GM23338 (cell line): ENCODE results near the gene CMIP. TPM values are rescaled to one million over a fixed set of nuclear protein-coding genes. Genes with fewer than 3 reads are reported as not detected.

Experiments
- ATAC-seq: fragments of 200-7000 bp; cut with Tn5 transposase; 3 replicates; pipeline ENCODE4 v1.9.1; 2020
- DNase-seq: peaks from one replicate; pipeline ENCODE4 v3.0.0-alpha.2; 2015; ENCODE audit warnings: low spot score
- H2AFZ ChIP-seq: fragments of 200-600 bp; sonication (generic); 2 replicates; pipeline ENCODE4 v1.8.0; 2016; ENCODE audit warnings: antibody characterized with exemption, mild to moderate bottlenecking, moderate library complexity
- H3F3A ChIP-seq: fragments of 200-600 bp; sonication (generic); replicated peaks from 2 replicates; pipeline ENCODE4 v1.8.0; 2017; ENCODE audit warnings: antibody characterized with exemption, mixed run types, low read depth
- H3K27ac ChIP-seq: fragments of 200-600 bp; sonication (generic); 2 replicates; pipeline ENCODE4 v1.6.1; 2016; ENCODE audit warnings: low read depth
- H3K27me3 ChIP-seq: fragments of 200-600 bp; sonication (generic); 2 replicates; pipeline ENCODE4 v1.8.0; 2016; ENCODE audit warnings: mild to moderate bottlenecking, mixed run types, moderate library complexity; ENCODE audit not compliant: insufficient read depth
- H3K36me3 ChIP-seq: fragments of 200-600 bp; sonication (generic); 2 replicates; pipeline ENCODE4 v1.8.0; 2016; ENCODE audit warnings: mild to moderate bottlenecking; ENCODE audit not compliant: insufficient read depth
- H3K4me1 ChIP-seq: fragments of 200-600 bp; sonication (generic); 2 replicates; pipeline ENCODE4 v1.8.0; 2016; ENCODE audit warnings: mild to moderate bottlenecking, moderate library complexity; ENCODE audit not compliant: insufficient read depth
- H3K4me2 ChIP-seq: fragments of 200-600 bp; sonication (generic); 2 replicates; pipeline ENCODE4 v1.7.1; 2017; ENCODE audit warnings: mixed run types
- H3K4me3 ChIP-seq: fragments of 200-600 bp; sonication (generic); 2 replicates; pipeline ENCODE4 v1.6.1; 2016; ENCODE audit warnings: mixed run types
- H3K79me2 ChIP-seq: fragments of 200-600 bp; sonication (generic); replicated peaks from 2 replicates; pipeline ENCODE4 v1.8.0; 2017; ENCODE audit warnings: mild to moderate bottlenecking; ENCODE audit not compliant: insufficient read depth
- H3K9me2 ChIP-seq: fragments of 200-600 bp; sonication (generic); 2 replicates; pipeline ENCODE4 v1.8.0; 2017; ENCODE audit not compliant: insufficient read depth
- H4K20me1 ChIP-seq: fragments of 200-600 bp; sonication (generic); replicated peaks from 2 replicates; pipeline ENCODE4 v1.8.0; 2017; ENCODE audit warnings: mild to moderate bottlenecking; ENCODE audit not compliant: insufficient read depth
- H3K27ac Mint-ChIP-seq: 2 replicates; pipeline ENCODE4 v1.8.0; 2020; ENCODE audit warnings: inconsistent platforms, mild to moderate bottlenecking, moderate library complexity, mixed read lengths
- H3K27me3 Mint-ChIP-seq: 3 replicates; pipeline ENCODE4 v1.8.0; 2022; ENCODE audit warnings: low read depth, mild to moderate bottlenecking, moderate library complexity, mixed read lengths, inconsistent platforms; ENCODE audit not compliant: insufficient read depth, poor library complexity
- H3K36me3 Mint-ChIP-seq: 3 replicates; pipeline ENCODE4 v1.8.0; 2021; ENCODE audit warnings: low read depth, mild to moderate bottlenecking, inconsistent platforms, moderate library complexity, mixed read lengths
- H3K4me1 Mint-ChIP-seq: 3 replicates; pipeline ENCODE4 v1.8.0; 2020; ENCODE audit warnings: mild to moderate bottlenecking, inconsistent platforms, mixed read lengths
- H3K4me3 Mint-ChIP-seq: 3 replicates; pipeline ENCODE4 v1.8.0; 2021; ENCODE audit warnings: moderate library complexity, mild to moderate bottlenecking, inconsistent platforms, mixed read lengths
- H3K9me3 Mint-ChIP-seq: 3 replicates; pipeline ENCODE4 v1.8.0; 2020; ENCODE audit warnings: moderate library complexity, mild to moderate bottlenecking, inconsistent platforms, mixed read lengths
- CREB1 ChIP-seq: fragments of 250-450 bp; sonication (Bioruptor Pico); IDR thresholded peaks from 2 replicates; pipeline ENCODE4 v1.5.0; 2020; ENCODE audit warnings: low read depth, mild to moderate bottlenecking, moderate library complexity
- ETS1 ChIP-seq: IDR thresholded peaks from 2 replicates; pipeline ENCODE4 v1.6.1; 2016; ENCODE audit warnings: antibody characterized with exemption
- EZH2 ChIP-seq: fragments of 200-600 bp; sonication (generic); IDR thresholded peaks from one replicate; pipeline ENCODE4 v1.8.0; 2017; ENCODE audit warnings: antibody characterized with exemption, mild to moderate bottlenecking, low read depth; ENCODE audit not compliant: unreplicated experiment
- NANOG ChIP-seq: IDR thresholded peaks from 2 replicates; pipeline ENCODE4 v1.6.1; 2016; ENCODE audit warnings: antibody characterized with exemption, borderline replicate concordance
- POLR2AphosphoS5 ChIP-seq: IDR thresholded peaks from 2 replicates; pipeline ENCODE4 v1.6.1; 2016; ENCODE audit warnings: antibody characterized with exemption, low read depth
- STAT1 ChIP-seq: IDR thresholded peaks from one replicate; pipeline ENCODE4 v1.6.1; 2016; ENCODE audit warnings: antibody characterized with exemption; ENCODE audit not compliant: unreplicated experiment
- ZNF114 ChIP-seq: fragments of 250-450 bp; sonication (Bioruptor Pico); IDR thresholded peaks from 2 replicates; pipeline ENCODE4 v1.5.0; 2020; ENCODE audit warnings: mild to moderate bottlenecking, moderate library complexity
- polyA plus RNA-seq: library from polyadenylated mRNA; unstranded; fragments of >200 nt; fragmentation: Nextera tagmentation; extraction: Ambion mirVana; gene quantifications from 2 replicates; pipeline ENCODE4 v1.2.1, GENCODE V29; 2016
- total RNA-seq: library from RNA; depleted of rRNA; stranded (reverse); fragments of >200 nt; shearing (Covaris generic); gene quantifications from 2 replicates; pipeline ENCODE4 v1.2.3, GENCODE V29; 2014
- TF ChIP-seq, protein P1 (sequence below): fragments of 250-450 bp; sonication (Bioruptor Pico); IDR thresholded peaks from 2 replicates; pipeline ENCODE4 v1.5.0; 2020; ENCODE audit warnings: mild to moderate bottlenecking, moderate library complexity
- TF ChIP-seq, protein P2 (sequence below): IDR thresholded peaks from one replicate; pipeline ENCODE4 v1.6.1; 2018; ENCODE audit warnings: antibody characterized with exemption; ENCODE audit not compliant: unreplicated experiment

CMIP gene
- total and polyA plus RNA-seq, 2 experiments from 2014 or later = 9.5 to 62.3 TPM

GRCh38 chr16:81440888-81441761 is 3.5 kb upstream of the CMIP start (continued):
- TF ChIP-seq, protein P1, sequence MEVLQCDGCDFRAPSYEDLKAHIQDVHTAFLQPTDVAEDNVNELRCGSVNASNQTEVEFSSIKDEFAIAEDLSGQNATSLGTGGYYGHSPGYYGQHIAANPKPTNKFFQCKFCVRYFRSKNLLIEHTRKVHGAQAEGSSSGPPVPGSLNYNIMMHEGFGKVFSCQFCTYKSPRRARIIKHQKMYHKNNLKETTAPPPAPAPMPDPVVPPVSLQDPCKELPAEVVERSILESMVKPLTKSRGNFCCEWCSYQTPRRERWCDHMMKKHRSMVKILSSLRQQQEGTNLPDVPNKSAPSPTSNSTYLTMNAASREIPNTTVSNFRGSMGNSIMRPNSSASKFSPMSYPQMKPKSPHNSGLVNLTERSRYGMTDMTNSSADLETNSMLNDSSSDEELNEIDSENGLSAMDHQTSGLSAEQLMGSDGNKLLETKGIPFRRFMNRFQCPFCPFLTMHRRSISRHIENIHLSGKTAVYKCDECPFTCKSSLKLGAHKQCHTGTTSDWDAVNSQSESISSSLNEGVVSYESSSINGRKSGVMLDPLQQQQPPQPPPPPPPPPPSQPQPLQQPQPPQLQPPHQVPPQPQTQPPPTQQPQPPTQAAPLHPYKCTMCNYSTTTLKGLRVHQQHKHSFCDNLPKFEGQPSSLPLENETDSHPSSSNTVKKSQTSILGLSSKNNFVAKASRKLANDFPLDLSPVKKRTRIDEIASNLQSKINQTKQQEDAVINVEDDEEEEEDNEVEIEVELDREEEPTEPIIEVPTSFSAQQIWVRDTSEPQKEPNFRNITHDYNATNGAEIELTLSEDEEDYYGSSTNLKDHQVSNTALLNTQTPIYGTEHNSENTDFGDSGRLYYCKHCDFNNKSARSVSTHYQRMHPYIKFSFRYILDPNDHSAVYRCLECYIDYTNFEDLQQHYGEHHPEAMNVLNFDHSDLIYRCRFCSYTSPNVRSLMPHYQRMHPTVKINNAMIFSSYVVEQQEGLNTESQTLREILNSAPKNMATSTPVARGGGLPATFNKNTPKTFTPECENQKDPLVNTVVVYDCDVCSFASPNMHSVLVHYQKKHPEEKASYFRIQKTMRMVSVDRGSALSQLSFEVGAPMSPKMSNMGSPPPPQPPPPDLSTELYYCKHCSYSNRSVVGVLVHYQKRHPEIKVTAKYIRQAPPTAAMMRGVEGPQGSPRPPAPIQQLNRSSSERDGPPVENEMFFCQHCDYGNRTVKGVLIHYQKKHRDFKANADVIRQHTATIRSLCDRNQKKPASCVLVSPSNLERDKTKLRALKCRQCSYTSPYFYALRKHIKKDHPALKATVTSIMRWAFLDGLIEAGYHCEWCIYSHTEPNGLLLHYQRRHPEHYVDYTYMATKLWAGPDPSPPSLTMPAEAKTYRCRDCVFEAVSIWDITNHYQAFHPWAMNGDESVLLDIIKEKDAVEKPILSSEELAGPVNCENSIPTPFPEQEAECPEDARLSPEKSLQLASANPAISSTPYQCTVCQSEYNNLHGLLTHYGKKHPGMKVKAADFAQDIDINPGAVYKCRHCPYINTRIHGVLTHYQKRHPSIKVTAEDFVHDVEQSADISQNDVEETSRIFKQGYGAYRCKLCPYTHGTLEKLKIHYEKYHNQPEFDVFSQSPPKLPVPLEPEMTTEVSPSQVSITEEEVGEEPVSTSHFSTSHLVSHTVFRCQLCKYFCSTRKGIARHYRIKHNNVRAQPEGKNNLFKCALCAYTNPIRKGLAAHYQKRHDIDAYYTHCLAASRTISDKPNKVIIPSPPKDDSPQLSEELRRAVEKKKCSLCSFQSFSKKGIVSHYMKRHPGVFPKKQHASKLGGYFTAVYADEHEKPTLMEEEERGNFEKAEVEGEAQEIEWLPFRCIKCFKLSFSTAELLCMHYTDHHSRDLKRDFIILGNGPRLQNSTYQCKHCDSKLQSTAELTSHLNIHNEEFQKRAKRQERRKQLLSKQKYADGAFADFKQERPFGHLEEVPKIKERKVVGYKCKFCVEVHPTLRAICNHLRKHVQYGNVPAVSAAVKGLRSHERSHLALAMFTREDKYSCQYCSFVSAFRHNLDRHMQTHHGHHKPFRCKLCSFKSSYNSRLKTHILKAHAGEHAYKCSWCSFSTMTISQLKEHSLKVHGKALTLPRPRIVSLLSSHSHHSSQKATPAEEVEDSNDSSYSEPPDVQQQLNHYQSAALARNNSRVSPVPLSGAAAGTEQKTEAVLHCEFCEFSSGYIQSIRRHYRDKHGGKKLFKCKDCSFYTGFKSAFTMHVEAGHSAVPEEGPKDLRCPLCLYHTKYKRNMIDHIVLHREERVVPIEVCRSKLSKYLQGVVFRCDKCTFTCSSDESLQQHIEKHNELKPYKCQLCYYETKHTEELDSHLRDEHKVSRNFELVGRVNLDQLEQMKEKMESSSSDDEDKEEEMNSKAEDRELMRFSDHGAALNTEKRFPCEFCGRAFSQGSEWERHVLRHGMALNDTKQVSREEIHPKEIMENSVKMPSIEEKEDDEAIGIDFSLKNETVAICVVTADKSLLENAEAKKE (CRISPR knock-in tag) = no peak
- TF ChIP-seq ETS1 = no peak

GRCh38 chr16:81442220-81442915 is 2.2 kb upstream of the CMIP start:
- Mint-ChIP-seq H3K4me3 (no peak overlapping the region), H3K27ac (no peak overlapping the region), H3K27me3 (peaks cover 17% of the 10 kb centered on the region), H3K4me1 (peaks cover 30% of the 10 kb centered on the region), H3K36me3 (peaks cover 4% of the 10 kb centered on the region; the same call in 1 of the 3 replicates), H3K9me3 (no peaks in the 10 kb centered on the region)
- Histone ChIP-seq H3K4me1 (peaks cover 18% of the 10 kb centered on the region), H3K4me2 (no peak overlapping the region), H3K36me3 (no peaks in the 10 kb centered on the region), H4K20me1 (peaks cover 14% of the 10 kb centered on the region), H3K27me3 (0 out of 2 replicates have a peak, but pooled peaks cover 5% of the 10 kb centered on the region), H3K79me2 (peaks cover 23% of the 10 kb centered on the region), H3F3A (peaks cover 6% of the 10 kb centered on the region; the same call in 1 of the 2 replicates), H3K27ac (no peak overlapping the region), H3K9me2 (no peaks in the 10 kb centered on the region), H3K4me3 (no peak overlapping the region), H2AFZ (no peak overlapping the region)
- DNase-seq (no peak), ATAC-seq (no peak)
- TF ChIP-seq EZH2 (no peak), NANOG (no peak), ZNF114 (CRISPR knock-in tag) (no peak), ETS1 (no peak), CREB1 (CRISPR knock-in tag) (no peak), POLR2AphosphoS5 (no peak), STAT1 (no peak)
- TF ChIP-seq, protein P2, sequence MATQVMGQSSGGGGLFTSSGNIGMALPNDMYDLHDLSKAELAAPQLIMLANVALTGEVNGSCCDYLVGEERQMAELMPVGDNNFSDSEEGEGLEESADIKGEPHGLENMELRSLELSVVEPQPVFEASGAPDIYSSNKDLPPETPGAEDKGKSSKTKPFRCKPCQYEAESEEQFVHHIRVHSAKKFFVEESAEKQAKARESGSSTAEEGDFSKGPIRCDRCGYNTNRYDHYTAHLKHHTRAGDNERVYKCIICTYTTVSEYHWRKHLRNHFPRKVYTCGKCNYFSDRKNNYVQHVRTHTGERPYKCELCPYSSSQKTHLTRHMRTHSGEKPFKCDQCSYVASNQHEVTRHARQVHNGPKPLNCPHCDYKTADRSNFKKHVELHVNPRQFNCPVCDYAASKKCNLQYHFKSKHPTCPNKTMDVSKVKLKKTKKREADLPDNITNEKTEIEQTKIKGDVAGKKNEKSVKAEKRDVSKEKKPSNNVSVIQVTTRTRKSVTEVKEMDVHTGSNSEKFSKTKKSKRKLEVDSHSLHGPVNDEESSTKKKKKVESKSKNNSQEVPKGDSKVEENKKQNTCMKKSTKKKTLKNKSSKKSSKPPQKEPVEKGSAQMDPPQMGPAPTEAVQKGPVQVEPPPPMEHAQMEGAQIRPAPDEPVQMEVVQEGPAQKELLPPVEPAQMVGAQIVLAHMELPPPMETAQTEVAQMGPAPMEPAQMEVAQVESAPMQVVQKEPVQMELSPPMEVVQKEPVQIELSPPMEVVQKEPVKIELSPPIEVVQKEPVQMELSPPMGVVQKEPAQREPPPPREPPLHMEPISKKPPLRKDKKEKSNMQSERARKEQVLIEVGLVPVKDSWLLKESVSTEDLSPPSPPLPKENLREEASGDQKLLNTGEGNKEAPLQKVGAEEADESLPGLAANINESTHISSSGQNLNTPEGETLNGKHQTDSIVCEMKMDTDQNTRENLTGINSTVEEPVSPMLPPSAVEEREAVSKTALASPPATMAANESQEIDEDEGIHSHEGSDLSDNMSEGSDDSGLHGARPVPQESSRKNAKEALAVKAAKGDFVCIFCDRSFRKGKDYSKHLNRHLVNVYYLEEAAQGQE = no peak
